Esophagus (tissue), 2 donors: ENCODE data around the gene DCTN2. TPM values are rescaled to one million over a fixed set of nuclear protein-coding genes. Genes with fewer than 3 reads are reported as not detected.
"Not testable (repeated sequence)": the region's sequence is repeated elsewhere in the genome, so short reads cannot be mapped to it uniquely, and the experiment has no call there.

Experiments used
- H3K27ac ChIP-seq, 2 donors: one replicate each; pipeline ENCODE4 v1.5.1; 2013; ENCODE audit warnings: low read depth in 2 of 2, mild to moderate bottlenecking in 2 of 2, inconsistent platforms in 1 of 2, low read length in 1 of 2, moderate library complexity in 1 of 2
- H3K27me3 ChIP-seq, 2 donors: one replicate each; pipeline ENCODE4 v1.6.1; 2013; ENCODE audit warnings: low read length in 2 of 2, control low read depth in 1 of 2, mild to moderate bottlenecking in 1 of 2; ENCODE audit not compliant: insufficient read depth in 2 of 2, control insufficient read depth in 1 of 2
- H3K36me3 ChIP-seq, 2 donors: one replicate each; pipeline ENCODE4 v1.6.1; 2013; ENCODE audit warnings: low read length in 1 of 2; ENCODE audit not compliant: control insufficient read depth in 2 of 2, insufficient read depth in 2 of 2
- H3K4me1 ChIP-seq, 2 donors: one replicate each; pipeline ENCODE4 v1.6.1; 2013; ENCODE audit warnings: low read length in 1 of 2; ENCODE audit not compliant: control insufficient read depth in 2 of 2, insufficient read depth in 2 of 2
- H3K4me3 ChIP-seq, 2 donors: one replicate each; pipeline ENCODE4 v1.5.1; 2013; ENCODE audit warnings: low read length in 2 of 2, mild to moderate bottlenecking in 2 of 2, low read depth in 1 of 2, moderate library complexity in 1 of 2
- H3K9me3 ChIP-seq, 2 donors: one replicate each; pipeline ENCODE4 v1.6.1; 2013; ENCODE audit warnings: mild to moderate bottlenecking in 2 of 2, low read depth in 1 of 2, low read length in 1 of 2, moderate library complexity in 1 of 2; ENCODE audit not compliant: control insufficient read depth in 2 of 2, insufficient read depth in 1 of 2
- WGBS, 2 donors: extraction: QIAGEN DNeasy Blood & Tissue Kit; methylation state at CpG; one replicate each; pipeline ENCODE4 v1.1.7; 2013; 5-methylcytosine and 5-hydroxymethylcytosine counted together
- polyA plus RNA-seq, 2 donors: library from polyadenylated mRNA; stranded (reverse); fragments of 200-250 nt; gene quantifications; one replicate each; pipeline ENCODE4 v1.2.3, GENCODE V29; 2013
- donor health status: healthy with polysubstance abuse.
- donor health status: Bipolar disorder and iron deficiency.

Gene DCTN2
- polyA plus RNA-seq, 2 donors, result 77.4 to 159 TPM

GRCh38 chr12:57514246-57514645, 32.7 kb downstream of the DCTN2 start:
- H3K36me3 ChIP-seq, result peaks cover 28 to 37% of the 10 kb centered on the region in 2 donors
- not testable (repeated sequence) for H3K4me1 ChIP-seq, H3K9me3 ChIP-seq, H3K27ac ChIP-seq, H3K4me3 ChIP-seq, H3K27me3 ChIP-seq
- WGBS, 2 donors, result 82 to 92% methylated on average over 9 of the region's 9 CpGs

DNA sequence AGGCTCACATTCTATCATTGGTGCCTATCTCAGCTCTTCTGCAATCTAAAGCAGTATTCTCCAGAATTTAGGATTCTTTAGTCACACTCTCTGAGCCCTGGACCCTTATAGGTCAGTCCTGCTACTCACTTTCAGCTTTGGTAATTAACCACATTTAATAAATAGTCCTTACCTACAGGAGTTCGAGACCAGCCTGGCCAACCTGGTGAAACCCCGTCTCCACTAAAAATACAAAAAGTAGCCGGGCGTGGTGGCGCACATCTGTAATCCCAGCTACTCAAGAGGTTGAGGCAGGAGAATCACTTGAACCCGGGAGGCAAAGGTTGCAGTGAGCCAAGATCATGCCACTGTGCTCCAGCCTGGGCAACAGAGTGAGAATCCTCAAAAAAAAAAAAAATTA, 33.3 kb downstream of the DCTN2 start:
- peaks cover 28 to 37% of the 10 kb centered on the region in 2 donors for H3K36me3 ChIP-seq
- H3K27ac ChIP-seq, H3K4me3 ChIP-seq, H3K27me3 ChIP-seq, H3K9me3 ChIP-seq, H3K4me1 ChIP-seq: not testable (repeated sequence)
- 93 to 94% methylated on average over 6 of the region's 6 CpGs for WGBS, 2 donors

- Histone ChIP-seq H3K27ac (no peak overlapping the region), H3K27me3 (no peaks in the 10 kb centered on the region), H3K9me3 (no peaks in the 10 kb centered on the region), H3K36me3 (peaks cover 28 to 37% of the 10 kb centered on the region in 2 donors), H3K4me1 (no peaks in the 10 kb centered on the region), H3K4me3 (no peak overlapping the region)
- WGBS, 2 donors, result 94 to 96% methylated on average over 5 of the region's 5 CpGs
Observed at GRCh38 chr12:57513266-57513665, 33.7 kb downstream of the DCTN2 start.

DNA sequence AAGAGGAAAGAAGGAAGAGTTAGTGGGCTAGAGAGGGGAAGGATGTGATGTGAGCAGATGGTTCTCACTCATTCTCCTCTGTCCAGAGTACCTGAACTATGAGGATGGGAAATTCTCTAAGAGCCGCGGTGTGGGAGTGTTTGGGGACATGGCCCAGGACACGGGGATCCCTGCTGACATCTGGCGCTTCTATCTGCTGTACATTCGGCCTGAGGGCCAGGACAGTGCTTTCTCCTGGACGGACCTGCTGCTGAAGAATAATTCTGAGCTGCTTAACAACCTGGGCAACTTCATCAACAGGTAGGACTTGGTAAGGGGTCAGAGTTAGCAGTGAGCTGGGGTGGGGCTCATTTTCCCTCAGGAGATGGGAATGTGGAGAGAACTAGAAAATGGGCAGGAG, 34.3 kb downstream of the DCTN2 start:
- Histone ChIP-seq H3K27me3 (no peaks in the 10 kb centered on the region), H3K4me1 (no peaks in the 10 kb centered on the region), H3K27ac (peak overlapping the region in 1 of 2 donors; percentile 0), H3K4me3 (no peak overlapping the region), H3K36me3 (peaks cover 28 to 37% of the 10 kb centered on the region in 2 donors), H3K9me3 (no peaks in the 10 kb centered on the region)
- WGBS, 2 donors, result 89 to 91% methylated on average over 6 of the region's 6 CpGs

DNA sequence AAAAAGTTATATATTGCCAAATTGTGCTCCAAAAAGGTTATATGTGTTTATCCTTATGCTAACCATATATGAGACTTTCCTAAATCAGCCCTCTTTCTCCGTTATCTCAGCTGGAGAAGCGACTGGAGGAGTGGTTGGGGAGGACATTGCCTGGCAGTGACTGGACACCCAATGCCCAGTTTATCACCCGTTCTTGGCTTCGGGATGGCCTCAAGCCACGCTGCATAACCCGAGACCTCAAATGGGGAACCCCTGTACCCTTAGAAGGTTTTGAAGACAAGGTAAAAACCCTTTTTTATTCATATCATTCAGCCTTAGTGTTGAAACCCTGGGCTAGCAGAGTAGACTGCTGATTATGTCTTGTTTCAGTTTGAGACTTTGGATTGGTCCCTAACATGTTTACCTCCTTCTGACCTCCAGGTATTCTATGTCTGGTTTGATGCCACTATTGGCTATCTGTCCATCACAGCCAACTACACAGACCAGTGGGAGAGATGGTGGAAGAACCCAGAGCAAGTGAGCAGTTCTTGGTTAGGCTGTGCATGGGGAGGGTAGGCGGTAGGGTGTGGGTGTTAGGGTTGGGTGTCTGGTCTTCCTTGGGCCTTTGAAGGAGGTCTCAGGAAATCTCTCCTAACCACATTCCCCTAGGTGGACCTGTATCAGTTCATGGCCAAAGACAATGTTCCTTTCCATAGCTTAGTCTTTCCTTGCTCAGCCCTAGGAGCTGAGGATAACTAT, 35.2 kb downstream of the DCTN2 start:
- Histone ChIP-seq H3K4me3 (no peak overlapping the region), H3K4me1 (no peaks in the 10 kb centered on the region), H3K27me3 (no peaks in the 10 kb centered on the region), H3K36me3 (peaks cover 23 to 31% of the 10 kb centered on the region in 2 donors), H3K27ac (peak overlapping the region in 1 of 2 donors; percentile 13), H3K9me3 (no peaks in the 10 kb centered on the region)
- 96 to 98% methylated on average over 7 of the region's 7 CpGs for WGBS, 2 donors

- H3K4me1 ChIP-seq, result no peaks in the 10 kb centered on the region
- H3K4me3 ChIP-seq, result no peak overlapping the region
- no peak overlapping the region for H3K27ac ChIP-seq
- H3K9me3 ChIP-seq, result no peaks in the 10 kb centered on the region
- H3K36me3 ChIP-seq, result peaks cover 19 to 32% of the 10 kb centered on the region in 2 donors
- 97 to 99% methylated on average over 4 of the region's 4 CpGs for WGBS, 2 donors
- no peaks in the 10 kb centered on the region for H3K27me3 ChIP-seq
Observed at GRCh38 chr12:57511161-57511560, 35.8 kb downstream of the DCTN2 start.

- H3K9me3 ChIP-seq, H3K27ac ChIP-seq, H3K4me3 ChIP-seq, H3K4me1 ChIP-seq, H3K27me3 ChIP-seq: not testable (repeated sequence)
- peaks cover 20 to 21% of the 10 kb centered on the region in 2 donors for H3K36me3 ChIP-seq
- WGBS, 2 donors, result 96 to 100% methylated on average over 9 to 24 of the region's 28 CpGs
Observed at GRCh38 chr12:57507796-57508195, 39.2 kb downstream of the DCTN2 start.

DNA sequence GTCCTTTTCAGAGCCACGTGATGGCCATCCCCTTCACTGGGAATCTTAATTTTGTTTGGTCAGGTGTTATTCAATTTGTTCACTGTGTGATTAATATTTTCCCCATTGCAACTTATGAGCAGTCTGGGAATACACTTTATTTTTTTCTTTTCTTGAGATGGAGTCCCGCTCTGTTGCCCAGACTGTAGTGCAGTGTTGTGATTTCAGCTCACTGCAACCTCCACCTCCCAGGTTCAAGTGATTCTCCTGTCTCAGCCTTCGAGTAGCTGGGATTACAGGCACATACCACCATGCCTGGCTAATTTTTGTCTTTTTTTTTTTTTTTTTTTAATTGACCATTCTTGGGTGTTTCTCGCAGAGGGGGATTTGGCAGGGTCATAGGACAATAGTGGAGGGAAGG, 40.5 kb downstream of the DCTN2 start:
- not testable (repeated sequence) for H3K27ac ChIP-seq, H3K9me3 ChIP-seq, H3K4me1 ChIP-seq, H3K4me3 ChIP-seq, H3K27me3 ChIP-seq
- H3K36me3 ChIP-seq, result peaks cover 14 to 16% of the 10 kb centered on the region in 2 donors
- 92 to 96% methylated on average over 4 of the region's 4 CpGs for WGBS, 2 donors

DNA sequence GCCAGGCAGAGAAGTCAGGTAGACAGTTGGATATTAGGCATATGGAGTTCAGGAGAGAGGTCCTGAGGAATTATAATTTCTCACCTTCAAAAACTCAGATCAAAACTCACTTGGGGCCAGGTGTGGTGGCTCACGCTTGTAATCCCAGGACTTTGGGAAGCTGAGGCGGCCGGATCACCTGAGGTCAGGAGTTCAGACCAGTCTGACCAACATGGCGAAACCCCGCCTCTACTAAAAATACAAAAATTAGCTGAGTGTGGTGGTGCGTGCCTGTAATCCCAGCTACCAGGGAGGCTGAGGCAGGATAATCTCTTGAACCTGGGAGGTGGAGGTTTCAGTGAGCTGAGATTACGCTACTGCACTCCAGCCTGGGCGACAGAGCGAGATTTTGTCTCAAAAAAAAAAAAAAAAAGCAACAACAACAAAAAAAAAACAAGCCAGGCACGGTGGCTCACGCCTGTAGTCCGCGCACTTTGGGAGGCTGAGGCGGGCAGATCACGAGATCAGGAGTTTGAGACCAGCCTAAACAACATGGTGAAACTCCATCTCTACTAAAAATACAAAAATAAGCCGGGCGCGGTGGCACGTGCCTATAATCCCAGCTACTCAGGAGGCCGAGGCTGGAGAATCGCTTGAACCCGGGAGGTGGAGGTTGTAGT, 44.6 kb downstream of the DCTN2 start:
- H3K9me3 ChIP-seq, H3K4me3 ChIP-seq, H3K27me3 ChIP-seq, H3K27ac ChIP-seq, H3K4me1 ChIP-seq: not testable (repeated sequence)
- H3K36me3 ChIP-seq, result peaks cover 23 to 37% of the 10 kb centered on the region in 2 donors
- 97 to 98% methylated on average over 22 of the region's 22 CpGs for WGBS, 2 donors

DNA sequence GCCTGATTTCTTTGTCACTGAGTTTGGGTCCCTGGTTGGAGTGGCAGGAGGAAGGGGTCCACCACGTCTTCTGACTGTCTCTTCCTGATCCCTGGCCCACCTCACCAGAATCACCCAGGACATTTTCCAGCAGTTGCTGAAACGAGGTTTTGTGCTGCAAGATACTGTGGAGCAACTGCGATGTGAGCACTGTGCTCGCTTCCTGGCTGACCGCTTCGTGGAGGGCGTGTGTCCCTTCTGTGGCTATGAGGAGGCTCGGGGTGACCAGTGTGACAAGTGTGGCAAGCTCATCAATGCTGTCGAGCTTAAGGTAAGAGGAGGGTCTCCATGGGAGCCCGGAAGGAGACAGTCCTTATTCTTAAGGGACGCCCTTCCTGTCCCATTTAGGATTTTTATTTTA, 46.8 kb downstream of the DCTN2 start:
- no peaks in the 10 kb centered on the region for H3K4me1 ChIP-seq
- H3K27me3 ChIP-seq, result no peaks in the 10 kb centered on the region
- no peak overlapping the region for H3K27ac ChIP-seq
- H3K36me3 ChIP-seq, result peaks cover 25 to 28% of the 10 kb centered on the region in 2 donors
- 97% methylated on average over 11 of the region's 11 CpGs for WGBS, 2 donors
- no peaks in the 10 kb centered on the region for H3K9me3 ChIP-seq
- no peak overlapping the region for H3K4me3 ChIP-seq
